Calu3 (cell line): ENCODE measurements around the gene AGPAT1. TPM values are rescaled to one million over a fixed set of nuclear protein-coding genes. Genes with fewer than 3 reads are reported as not detected.
A peak's percentile ranks its signal among the peaks of the same experiment; 100 is the strongest.

ENCODE experiments used
- Bru-seq: library from RNA; stranded (reverse); fragments of 400-500 nt; gene quantifications from one replicate; lab custom pipeline; 2021; lab: Mats Ljungman, UMichigan
- BruChase-seq, 2 experiments: library from RNA; stranded (reverse); fragments of 400-500 nt; gene quantifications; one replicate each; lab custom pipeline; 2021; lab: Mats Ljungman, UMichigan
- BruUV-seq: library from RNA; stranded (reverse); fragments of 400-500 nt; replicated peaks from 2 replicates; lab custom pipeline; 2021; lab: Mats Ljungman, UMichigan
- CTCF ChIA-PET: fragments of 300-600 bp; sonication (Branson Sonifier 250); formaldehyde crosslinking; loops from one replicate; lab custom pipeline; 2022; ENCODE audit warnings: antibody characterized with exemption; lab: Charles Lee
- DNase-seq: peaks from one replicate; pipeline ENCODE4 v3.0.0; 2022
- H3K27ac Mint-ChIP-seq: one replicate; pipeline ENCODE4 v1.8.0; 2022; ENCODE audit warnings: mixed read lengths; ENCODE audit not compliant: unreplicated experiment
- H3K27me3 Mint-ChIP-seq: one replicate; pipeline ENCODE4 v1.8.0; 2022; ENCODE audit warnings: mixed read lengths; ENCODE audit not compliant: unreplicated experiment
- H3K36me3 Mint-ChIP-seq: one replicate; pipeline ENCODE4 v1.8.0; 2022; ENCODE audit warnings: mild to moderate bottlenecking, moderate library complexity, mixed read lengths; ENCODE audit not compliant: insufficient read depth, unreplicated experiment
- H3K4me1 Mint-ChIP-seq: one replicate; pipeline ENCODE4 v1.8.0; 2022; ENCODE audit warnings: mild to moderate bottlenecking, low read depth, mixed read lengths; ENCODE audit not compliant: unreplicated experiment
- H3K4me3 Mint-ChIP-seq: one replicate; pipeline ENCODE4 v1.8.0; 2022; ENCODE audit warnings: mild to moderate bottlenecking, low read depth, moderate library complexity, mixed read lengths; ENCODE audit not compliant: unreplicated experiment
- H3K9me3 Mint-ChIP-seq: one replicate; pipeline ENCODE4 v1.8.0; 2022; ENCODE audit warnings: low read depth, mixed read lengths; ENCODE audit not compliant: unreplicated experiment
- intact Hi-C: fragments of 100-400 bp; cut with micrococcal nuclease; formaldehyde crosslinking; loops from one replicate; pipeline ENCODE4 v1.10.0; 2022; ENCODE audit not compliant: unreplicated experiment
- long read RNA-seq: library from polyadenylated mRNA; stranded (forward); transcript quantifications from one replicate; pipeline ENCODE4 v2.0.0, GENCODE V29; 2022
- total RNA-seq: library from RNA; stranded (reverse); gene quantifications from 2 replicates; pipeline ENCODE4 v1.2.3, GENCODE V29; 2022
- TF ChIP-seq, protein P1 (sequence below): fragments of 200-600 bp; IDR thresholded peaks from one replicate; pipeline ENCODE4 v1.8.0; 2022; ENCODE audit warnings: antibody characterized with exemption; ENCODE audit not compliant: unreplicated experiment

The AGPAT1 gene, protein sequence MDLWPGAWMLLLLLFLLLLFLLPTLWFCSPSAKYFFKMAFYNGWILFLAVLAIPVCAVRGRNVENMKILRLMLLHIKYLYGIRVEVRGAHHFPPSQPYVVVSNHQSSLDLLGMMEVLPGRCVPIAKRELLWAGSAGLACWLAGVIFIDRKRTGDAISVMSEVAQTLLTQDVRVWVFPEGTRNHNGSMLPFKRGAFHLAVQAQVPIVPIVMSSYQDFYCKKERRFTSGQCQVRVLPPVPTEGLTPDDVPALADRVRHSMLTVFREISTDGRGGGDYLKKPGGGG
- total RNA-seq: 138 and 139 TPM in 2 replicates
- Bru-seq, nascent RNA: percentile 77 among the genes with signal in this experiment
- percentile 92 among the genes with signal in this experiment for BruChase-seq, experiment 1, labeled RNA remaining after a 6-hour chase
- percentile 84 among the genes with signal in this experiment for BruChase-seq, experiment 2, labeled RNA remaining after a 2-hour chase
- long read RNA-seq, transcript AGPAT1-203 (7 exons, 2,234 nt): major isoform, 18 of 88 reads
- long read RNA-seq, transcript AGPAT1-206 (7 exons, 2,496 nt): minor isoform, 5 of 88 reads
- long read RNA-seq, partial matches to known transcripts: 26 of 88 reads
- long read RNA-seq, other reads (novel, unspliced or antisense): 35 of 88 reads

GRCh38 chr6:32175711-32176475 lies at the start of gene AGPAT1:
Gene AGPAT1 (minus strand): TSS chr6:32176084. CDS start chr6:32171496, 4,588 bp downstream.
- peak; percentile 100 for DNase-seq
- intact Hi-C loops: loop anchor here (2.0 to 5.0 kb wide), 2 partner anchors 57 to 219 kb away; partner anchors contain the start of genes NELFE and SKIC2
- CTCF ChIA-PET: interaction anchor here (2.5 kb wide), 1 partner anchor 21 kb away, joined by 32 read pairs; no protein-coding TSS in a partner anchor
- TF ChIP-seq, protein P1, sequence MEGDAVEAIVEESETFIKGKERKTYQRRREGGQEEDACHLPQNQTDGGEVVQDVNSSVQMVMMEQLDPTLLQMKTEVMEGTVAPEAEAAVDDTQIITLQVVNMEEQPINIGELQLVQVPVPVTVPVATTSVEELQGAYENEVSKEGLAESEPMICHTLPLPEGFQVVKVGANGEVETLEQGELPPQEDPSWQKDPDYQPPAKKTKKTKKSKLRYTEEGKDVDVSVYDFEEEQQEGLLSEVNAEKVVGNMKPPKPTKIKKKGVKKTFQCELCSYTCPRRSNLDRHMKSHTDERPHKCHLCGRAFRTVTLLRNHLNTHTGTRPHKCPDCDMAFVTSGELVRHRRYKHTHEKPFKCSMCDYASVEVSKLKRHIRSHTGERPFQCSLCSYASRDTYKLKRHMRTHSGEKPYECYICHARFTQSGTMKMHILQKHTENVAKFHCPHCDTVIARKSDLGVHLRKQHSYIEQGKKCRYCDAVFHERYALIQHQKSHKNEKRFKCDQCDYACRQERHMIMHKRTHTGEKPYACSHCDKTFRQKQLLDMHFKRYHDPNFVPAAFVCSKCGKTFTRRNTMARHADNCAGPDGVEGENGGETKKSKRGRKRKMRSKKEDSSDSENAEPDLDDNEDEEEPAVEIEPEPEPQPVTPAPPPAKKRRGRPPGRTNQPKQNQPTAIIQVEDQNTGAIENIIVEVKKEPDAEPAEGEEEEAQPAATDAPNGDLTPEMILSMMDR: no peak
- Mint-ChIP-seq H3K27me3 (no peaks in the 10 kb centered on the region), H3K9me3 (no peaks in the 10 kb centered on the region), H3K4me1 (peaks cover 48% of the 10 kb centered on the region), H3K27ac (peak within 1 kb of the TSS; percentile 62), H3K4me3 (peak within 1 kb of the TSS; percentile 82), H3K36me3 (peaks cover 61% of the 10 kb centered on the region)
- no TSS peak for BruUV-seq

DNA sequence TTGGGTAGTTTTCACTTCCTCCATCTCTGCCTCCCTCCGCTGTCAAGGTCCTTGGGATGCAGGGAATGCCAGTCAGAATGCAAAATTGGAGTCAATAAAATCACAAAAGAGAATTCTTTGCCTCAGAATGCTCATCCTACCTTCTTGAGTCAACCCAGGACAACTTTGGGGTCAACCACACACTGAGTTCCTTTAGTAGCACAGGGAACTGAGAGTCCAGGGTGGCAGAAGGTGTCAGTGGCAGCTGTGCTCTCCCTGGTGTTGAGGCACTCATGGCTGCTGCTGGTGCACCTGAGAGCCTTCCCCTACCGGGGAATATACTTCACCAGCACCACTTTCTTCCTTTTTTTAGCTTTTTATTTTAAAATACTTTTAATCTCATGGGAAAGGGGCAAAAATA lies 48.8 kb upstream of the AGPAT1 start:
- intact Hi-C loops: no loop called here
- BruUV-seq: no TSS peak
- TF ChIP-seq, protein P1: no peak
- no peak for DNase-seq
- H3K9me3 Mint-ChIP-seq: no peaks in the 10 kb centered on the region
- peaks cover 43% of the 10 kb centered on the region for H3K27me3 Mint-ChIP-seq
- no peak overlapping the region for H3K27ac Mint-ChIP-seq
- H3K36me3 Mint-ChIP-seq: no peaks in the 10 kb centered on the region
- H3K4me1 Mint-ChIP-seq: no peaks in the 10 kb centered on the region
- CTCF ChIA-PET: no interaction called here
- H3K4me3 Mint-ChIP-seq: no peak overlapping the region

DNA sequence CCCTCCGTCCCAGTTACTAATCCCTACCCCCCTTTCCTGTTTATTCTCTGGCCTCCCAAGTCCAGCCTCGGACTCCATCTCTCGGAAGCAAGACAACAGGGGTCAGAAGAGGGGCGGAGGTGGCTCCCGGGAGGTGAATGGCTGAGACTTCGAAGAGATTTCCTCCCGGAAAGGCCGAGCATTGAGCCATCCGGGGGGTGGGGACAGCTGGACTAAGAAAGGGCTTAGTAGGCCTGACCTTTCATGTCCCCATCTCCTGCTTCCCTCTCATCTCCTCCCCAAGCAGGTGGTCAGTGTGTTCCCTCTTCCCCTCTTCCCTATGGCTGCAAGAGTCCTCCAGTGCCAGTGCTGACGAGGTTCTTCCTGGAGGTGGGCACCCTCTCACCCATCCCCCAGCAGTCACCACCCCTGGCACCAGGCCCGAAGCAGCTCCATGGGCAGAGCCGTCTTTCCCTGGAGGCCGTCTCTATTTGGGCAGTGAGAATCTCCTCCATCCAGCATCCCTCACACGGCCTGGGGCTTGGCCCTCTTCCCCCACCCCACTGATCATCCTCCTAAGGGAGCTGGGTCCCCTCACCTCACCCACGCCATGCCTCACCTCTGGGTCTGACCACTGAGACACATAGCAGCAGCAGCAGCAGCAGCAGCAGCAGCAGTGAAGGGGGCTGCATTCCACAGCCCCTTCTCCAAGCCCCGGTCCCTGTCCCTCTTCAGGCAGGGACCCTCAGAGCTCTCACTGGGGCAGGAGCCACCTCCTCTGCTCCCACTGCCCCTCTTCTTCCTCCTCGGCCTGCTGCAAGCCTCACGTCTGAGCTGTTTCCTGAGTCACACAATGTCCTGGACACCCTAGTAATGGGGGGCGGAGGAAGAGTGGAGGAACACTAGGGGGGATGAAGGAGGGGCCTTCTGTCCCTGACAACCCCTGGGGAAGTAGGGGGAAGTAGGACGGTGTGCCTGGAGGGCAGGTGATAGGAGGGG lies 47.7 kb upstream of the AGPAT1 start, which contains the start of gene NOTCH4:
NOTCH4 (minus strand) TSS at position 810 of the 978 bp plus-strand sequence; CDS start at position 671, 139 bp downstream.
- CTCF ChIA-PET: interaction anchor here (0.6 to 0.8 kb wide), 3 partner anchors 20 to 1845 kb away, joined by 3 to 10 read pairs (median 4); partner anchors contain the start of gene PBX2
- TF ChIP-seq, protein P1: no peak

More for the DNA sequence above, 47.7 kb upstream of the AGPAT1 start, which contains the start of gene NOTCH4:
- no peaks in the 10 kb centered on the region for H3K4me1 Mint-ChIP-seq
- H3K4me3 Mint-ChIP-seq: no peak within 1 kb of the TSS
- no peak within 1 kb of the TSS for H3K27ac Mint-ChIP-seq
- H3K27me3 Mint-ChIP-seq: peaks cover 54% of the 10 kb centered on the region
- no TSS peak for BruUV-seq
- intact Hi-C loops: no loop called here
- H3K36me3 Mint-ChIP-seq: no peaks in the 10 kb centered on the region
- no peak for DNase-seq
- H3K9me3 Mint-ChIP-seq: no peaks in the 10 kb centered on the region
